ENCODE results near the gene RPUSD3. TPM values are rescaled to one million over a fixed set of nuclear protein-coding genes. Genes with fewer than 3 reads are reported as not detected.
"Not testable (repeated sequence)": the region's sequence is repeated elsewhere in the genome, so short reads cannot be mapped to it uniquely, and the experiment has no call there.

RPUSD3 gene
- total RNA-seq, 1 donor from 2014 or later, result 37.9 TPM

GRCh38 chr3:9867106-9867505 lies 23.3 kb upstream of the RPUSD3 start:
- intact Hi-C loops (cut with micrococcal nuclease), result no loop called here
- ATAC-seq (no peak), DNase-seq (no peak)

- intact Hi-C loops (cut with micrococcal nuclease), result no loop called here
- DNase-seq, result no peak
- no peak for ATAC-seq
Measured at GRCh38 chr3:9866639-9867038, 22.8 kb upstream of the RPUSD3 start.

- DNase-seq; ATAC-seq; intact Hi-C loops (cut with micrococcal nuclease): not testable (repeated sequence)
Measured at GRCh38 chr3:9865125-9865637, 21.4 kb upstream of the RPUSD3 start.

- ATAC-seq (peak; percentile 44), DNase-seq (peak; percentile 67)
- intact Hi-C loops (cut with micrococcal nuclease), result no loop called here
Measured at GRCh38 chr3:9864200-9864927, 20.6 kb upstream of the RPUSD3 start.

GRCh38 chr3:9863058-9863772 lies 19.4 kb upstream of the RPUSD3 start:
- ATAC-seq (no peak), DNase-seq (no peak)
- intact Hi-C loops (cut with micrococcal nuclease), result no loop called here

GRCh38 chr3:9862391-9863057 lies 18.7 kb upstream of the RPUSD3 start:
- intact Hi-C loops (cut with micrococcal nuclease), result no loop called here
- peak; percentile 84 for DNase-seq
- ATAC-seq, result peak; percentile 93

- DNase-seq (no peak), ATAC-seq (no peak)
- intact Hi-C loops (cut with micrococcal nuclease), result no loop called here
Measured at GRCh38 chr3:9861626-9862130, 17.9 kb upstream of the RPUSD3 start.

- ATAC-seq, result no peak
- intact Hi-C loops (cut with micrococcal nuclease), result no loop called here
- no peak for DNase-seq
Measured at GRCh38 chr3:9861201-9861600, 17.4 kb upstream of the RPUSD3 start.

GRCh38 chr3:9859530-9860025 lies 15.8 kb upstream of the RPUSD3 start:
- intact Hi-C loops (cut with micrococcal nuclease), result no loop called here
- ATAC-seq (no peak), DNase-seq (no peak)

GRCh38 chr3:9855594-9855993 lies 11.8 kb upstream of the RPUSD3 start:
- ATAC-seq (no peak), DNase-seq (no peak)
- intact Hi-C loops (cut with micrococcal nuclease), result no loop called here

- ATAC-seq; intact Hi-C loops (cut with micrococcal nuclease); DNase-seq: not testable (repeated sequence)
Measured at GRCh38 chr3:9854291-9854940, 10.6 kb upstream of the RPUSD3 start.

GRCh38 chr3:9852528-9852927 lies 8.7 kb upstream of the RPUSD3 start:
- ATAC-seq (no peak), DNase-seq (no peak)
- intact Hi-C loops (cut with micrococcal nuclease), result no loop called here

GRCh38 chr3:9851926-9852325 lies 8.1 kb upstream of the RPUSD3 start:
- DNase-seq; intact Hi-C loops (cut with micrococcal nuclease); ATAC-seq: not testable (repeated sequence)

- ATAC-seq; DNase-seq; intact Hi-C loops (cut with micrococcal nuclease): not testable (repeated sequence)
Measured at GRCh38 chr3:9851383-9851782, 7.6 kb upstream of the RPUSD3 start.

GRCh38 chr3:9848860-9849259 lies 5.1 kb upstream of the RPUSD3 start:
- ATAC-seq; intact Hi-C loops (cut with micrococcal nuclease); DNase-seq: not testable (repeated sequence)

GRCh38 chr3:9847870-9848269 lies 4.1 kb upstream of the RPUSD3 start:
- intact Hi-C loops (cut with micrococcal nuclease); ATAC-seq; DNase-seq: not testable (repeated sequence)

GRCh38 chr3:9846931-9847488 lies 3.2 kb upstream of the RPUSD3 start:
- ATAC-seq (no peak), DNase-seq (no peak)
- intact Hi-C loops (cut with micrococcal nuclease), result no loop called here

GRCh38 chr3:9846231-9846630 lies 2.4 kb upstream of the RPUSD3 start:
- intact Hi-C loops (cut with micrococcal nuclease), result no loop called here
- DNase-seq, result no peak
- no peak for ATAC-seq

GRCh38 chr3:9841015-9841414 lies 2.8 kb downstream of the RPUSD3 start:
- no peak for ATAC-seq
- intact Hi-C loops (cut with micrococcal nuclease), result no loop called here
- DNase-seq, result no peak

Data from left ventricle myocardium superior (tissue), 1 donor.